Right lung (tissue), 5 donors: Measurements from ENCODE around the gene PCCA. TPM values are rescaled to one million over a fixed set of nuclear protein-coding genes. Genes with fewer than 3 reads are reported as not detected.
"Not testable (repeated sequence)": the region's sequence is repeated elsewhere in the genome, so short reads cannot be mapped to it uniquely, and the experiment has no call there.

Experiments
- DNase-seq, 2 donors: peaks; one replicate each; pipeline ENCODE4 v3.0.0-alpha.2; 2013
- polyA plus RNA-seq, 5 donors: library from polyadenylated mRNA; unstranded; fragments of 120-200 nt; gene quantifications; one replicate each; pipeline versions ENCODE4 v1.2.1 to v1.2.3, GENCODE V29; 2013; ENCODE audit warnings: inconsistent platforms in 1 of 5, low replicate concordance in 1 of 5; ENCODE audit not compliant: insufficient read length in 5 of 5, insufficient read depth in 1 of 5

Gene PCCA
- polyA plus RNA-seq, 5 donors, result 31.4 to 46.6 (median 43.3) TPM

- DNase-seq, result no peak
Observed at GRCh38 chr13:100523411-100523810, 434.5 kb downstream of the PCCA start.

GRCh38 chr13:100523981-100524386 lies 435.1 kb downstream of the PCCA start:
- no peak for DNase-seq

DNA sequence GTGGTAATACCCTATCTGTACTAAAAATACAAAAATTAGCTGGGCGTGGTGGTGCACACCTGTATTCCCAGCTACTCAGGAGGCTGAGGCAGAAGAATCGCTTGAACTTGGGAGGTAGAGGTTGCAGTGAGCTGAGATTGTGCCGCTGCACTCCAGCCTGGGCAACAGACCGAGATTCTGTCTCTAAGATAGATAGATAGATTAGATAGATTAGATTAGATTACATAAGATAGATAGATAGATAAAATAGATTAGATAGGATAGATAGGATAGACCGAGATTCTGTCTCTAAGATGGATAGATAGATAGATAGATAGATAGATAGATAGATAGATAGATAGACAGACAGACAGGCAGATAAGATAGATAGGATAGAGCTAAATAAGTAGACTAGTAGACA lies 435.8 kb downstream of the PCCA start:
- DNase-seq, result not testable (repeated sequence)

DNA sequence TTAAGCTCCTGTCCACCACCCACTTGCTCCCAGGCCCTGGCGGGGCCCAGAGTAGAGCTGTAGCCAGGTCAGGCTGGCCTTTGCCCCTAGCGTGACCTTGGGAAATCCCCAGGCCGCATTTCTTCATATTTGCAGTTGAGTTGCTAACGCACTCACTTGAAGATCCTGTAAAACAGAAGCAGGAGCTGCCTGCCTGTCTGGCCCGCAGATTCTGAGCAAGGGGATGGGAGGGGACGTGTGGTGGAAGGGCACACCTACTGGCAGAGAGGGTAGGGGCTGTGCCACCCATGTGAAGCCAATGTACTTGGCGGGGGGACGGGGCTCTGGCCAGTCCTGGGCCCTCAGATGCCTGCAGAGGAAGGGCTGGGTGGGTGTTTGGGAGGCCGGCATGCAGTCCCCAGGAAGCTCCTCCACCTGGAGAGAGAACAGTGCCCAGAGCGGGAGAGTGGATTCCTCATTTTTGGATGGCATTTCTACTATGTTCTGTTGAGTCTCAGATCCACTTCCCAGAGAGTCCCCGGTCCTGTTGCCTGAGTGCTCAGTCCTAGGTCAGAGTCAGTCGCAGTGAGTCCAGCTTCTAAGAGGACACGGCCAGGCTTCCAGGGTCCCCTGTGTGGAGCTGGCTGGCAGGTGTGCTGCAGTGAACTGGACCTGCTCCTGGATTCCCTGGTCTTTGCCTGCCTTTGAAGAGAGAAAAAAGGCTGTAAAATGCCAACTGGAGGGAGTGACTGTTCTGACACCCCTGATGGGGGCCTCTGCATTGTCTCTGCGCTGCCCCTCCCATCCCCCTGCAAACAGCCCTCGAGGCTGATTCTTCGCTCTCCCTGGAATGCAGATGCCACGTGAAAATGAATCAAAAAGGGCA lies 436.8 kb downstream of the PCCA start:
- no peak for DNase-seq

DNA sequence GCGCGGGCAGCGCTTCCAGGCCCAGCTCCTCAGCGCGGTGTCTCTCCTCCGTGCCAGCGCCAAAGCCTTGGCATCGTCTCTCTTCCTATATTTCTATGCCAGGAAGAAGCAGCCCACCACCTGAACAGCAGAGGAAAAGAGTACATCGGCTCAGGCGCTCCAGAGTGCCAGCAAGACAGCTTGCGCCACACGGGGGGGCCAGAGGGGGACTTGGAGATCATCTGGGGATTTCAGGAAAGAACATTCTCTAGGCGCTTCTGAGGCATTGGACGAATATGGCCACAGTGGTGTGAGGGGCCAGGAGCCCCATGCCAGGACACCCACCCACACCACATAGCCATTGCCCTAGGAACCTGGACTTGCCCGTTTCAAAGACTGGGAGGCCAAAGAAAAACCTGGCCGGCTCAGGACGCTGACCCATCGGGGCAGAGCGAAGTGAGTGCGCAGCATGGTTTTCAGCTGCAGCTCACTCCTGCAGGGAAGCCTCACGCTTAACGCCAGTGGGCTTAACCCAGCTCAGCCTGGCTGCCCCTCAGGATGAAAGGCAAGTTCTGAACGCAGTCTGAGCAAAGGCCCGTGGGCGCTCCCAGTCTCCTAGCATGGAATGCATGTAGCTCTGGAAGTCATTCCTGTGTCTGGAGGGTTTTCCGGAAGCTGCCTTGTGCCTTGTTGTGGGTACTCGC lies 437.6 kb downstream of the PCCA start:
- no peak for DNase-seq

DNA sequence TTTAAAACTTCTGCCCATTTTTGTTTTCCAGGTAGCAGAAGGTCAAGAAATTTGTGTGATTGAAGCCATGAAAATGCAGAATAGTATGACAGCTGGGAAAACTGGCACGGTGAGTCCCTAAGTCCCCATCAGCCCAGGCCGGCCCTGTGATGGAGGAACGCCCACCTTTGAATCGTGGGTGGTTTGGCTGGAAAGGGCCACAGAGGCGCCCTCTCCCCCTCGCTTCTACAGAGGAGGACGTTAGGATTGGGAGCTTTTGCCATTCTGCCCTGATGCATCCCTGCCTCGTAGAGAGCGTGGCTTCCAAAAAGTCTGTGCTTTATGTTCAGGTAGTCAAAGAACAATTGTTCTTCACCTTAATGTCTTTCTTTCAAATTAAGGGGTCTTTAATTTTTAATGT lies 438.8 kb downstream of the PCCA start:
- no peak for DNase-seq

GRCh38 chr13:100528353-100528752 lies 439.5 kb downstream of the PCCA start:
- DNase-seq, result no peak

GRCh38 chr13:100528820-100529219 lies 439.9 kb downstream of the PCCA start:
- DNase-seq, result no peak

DNA sequence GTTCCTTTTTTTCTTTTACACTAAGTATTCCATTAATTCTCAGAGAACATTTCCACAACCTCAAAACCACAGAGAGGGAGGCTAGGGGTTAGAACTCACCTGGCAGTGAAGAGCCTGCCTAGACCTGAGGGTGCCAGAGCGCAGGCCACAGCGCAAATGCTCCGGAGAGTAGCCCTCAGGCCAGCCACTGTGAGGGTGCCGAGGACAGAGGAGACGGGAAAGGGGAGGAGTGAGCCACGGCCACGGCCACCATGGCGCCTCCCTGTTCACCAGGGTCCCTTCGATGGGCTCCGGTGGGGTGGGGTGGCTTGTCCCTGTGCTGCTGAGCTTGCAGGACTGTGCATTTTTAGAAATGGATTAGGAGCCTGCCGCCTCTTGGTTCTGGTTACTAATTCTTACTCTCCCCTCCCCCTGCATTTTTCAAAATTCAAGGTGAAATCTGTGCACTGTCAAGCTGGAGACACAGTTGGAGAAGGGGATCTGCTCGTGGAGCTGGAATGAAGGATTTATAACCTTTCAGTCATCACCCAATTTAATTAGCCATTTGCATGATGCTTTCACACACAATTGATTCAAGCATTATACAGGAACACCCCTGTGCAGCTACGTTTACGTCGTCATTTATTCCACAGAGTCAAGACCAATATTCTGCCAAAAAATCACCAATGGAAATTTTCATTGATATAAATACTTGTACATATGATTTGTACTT lies 440.9 kb downstream of the PCCA start:
- no peak for DNase-seq

DNA sequence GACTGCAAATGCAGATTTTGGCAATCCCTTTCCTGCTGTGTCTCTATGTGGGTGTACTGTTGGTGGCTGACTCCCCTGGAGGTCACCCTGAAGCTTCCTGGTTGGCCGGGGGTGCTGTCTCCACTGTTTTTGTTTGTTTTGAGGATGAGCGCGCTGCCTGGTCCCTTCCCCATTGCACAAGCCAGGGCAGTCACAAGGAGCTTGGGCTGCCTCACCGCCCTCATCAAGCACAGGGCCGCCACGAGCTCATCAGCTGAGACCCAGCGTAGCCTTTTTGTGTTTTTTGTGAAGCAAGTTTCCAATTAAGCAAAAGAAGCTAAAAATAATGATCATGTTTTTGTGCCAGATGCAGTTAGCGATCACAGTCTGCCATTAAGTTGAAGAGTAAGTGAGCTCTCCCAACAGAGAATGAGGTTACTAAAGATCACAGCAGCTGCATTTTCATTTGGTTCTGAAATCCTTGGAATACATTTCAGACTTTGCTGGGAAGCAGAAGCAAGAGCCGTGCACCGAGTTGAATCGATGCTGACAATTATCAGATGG lies 441.8 kb downstream of the PCCA start:
- peak; percentile 38 to 48 for DNase-seq

GRCh38 chr13:100532090-100532766 lies 443.3 kb downstream of the PCCA start:
- DNase-seq, result no peak

- DNase-seq, result no peak
Observed at GRCh38 chr13:100532836-100533435, 444.0 kb downstream of the PCCA start.

DNA sequence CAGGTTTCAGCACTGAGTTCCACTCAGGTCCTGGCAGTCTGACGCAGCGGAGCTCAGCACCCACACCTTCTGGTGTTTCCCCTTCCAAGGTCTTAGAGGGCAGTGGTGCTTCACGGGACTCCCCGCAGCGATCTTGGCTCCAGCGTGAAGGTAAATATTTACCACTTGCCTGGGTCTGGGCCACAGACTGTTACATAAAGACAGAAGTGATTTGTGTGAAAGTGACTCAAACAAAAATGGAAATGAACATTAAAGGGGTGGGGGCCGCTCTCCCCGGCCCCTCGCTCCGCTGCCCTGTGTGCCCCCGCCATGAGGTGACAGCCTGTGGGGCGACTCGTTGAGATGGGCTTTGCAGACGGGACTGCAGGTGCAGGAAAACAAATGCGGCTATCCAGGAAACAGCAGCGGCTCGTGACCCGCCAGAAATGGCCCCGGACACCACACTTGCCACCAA lies 444.7 kb downstream of the PCCA start:
- DNase-seq, result no peak

DNA sequence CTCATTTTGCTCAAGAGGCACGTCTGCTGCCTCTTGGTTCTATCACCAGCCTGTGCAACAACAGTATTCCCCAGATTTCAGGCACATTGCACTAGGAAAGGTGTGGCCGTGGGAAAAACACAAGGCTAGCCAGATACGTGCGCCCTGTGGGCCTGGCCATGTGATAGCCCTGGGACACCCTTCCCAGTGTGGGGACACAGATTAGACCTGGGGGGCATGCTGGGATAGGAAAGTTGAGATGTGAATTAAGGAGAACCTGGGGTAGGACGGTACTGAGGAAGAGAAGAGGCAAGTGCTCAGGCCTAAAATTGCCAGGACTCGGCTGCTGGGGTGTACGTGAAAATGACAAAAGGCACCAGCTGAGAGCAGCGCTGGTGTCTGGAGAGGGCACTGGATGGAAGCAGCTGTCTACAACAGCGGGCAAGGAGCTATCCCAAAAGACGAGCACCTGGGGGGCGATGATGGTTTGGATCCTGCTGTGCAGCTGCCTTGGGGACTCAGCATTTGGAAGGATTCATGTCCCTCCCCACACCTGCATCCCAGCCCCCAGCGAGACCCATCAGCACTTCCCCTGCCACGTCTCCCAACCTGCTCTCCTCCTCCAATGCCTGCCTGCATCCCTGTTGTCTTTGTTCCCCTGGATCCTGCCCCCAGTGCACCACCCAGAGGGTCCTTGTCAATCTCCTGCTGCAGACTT lies 445.4 kb downstream of the PCCA start:
- no peak for DNase-seq

- DNase-seq, result no peak
Observed at GRCh38 chr13:100534911-100535310, 446.0 kb downstream of the PCCA start.

GRCh38 chr13:100535426-100536135 lies 446.7 kb downstream of the PCCA start:
- no peak for DNase-seq

DNA sequence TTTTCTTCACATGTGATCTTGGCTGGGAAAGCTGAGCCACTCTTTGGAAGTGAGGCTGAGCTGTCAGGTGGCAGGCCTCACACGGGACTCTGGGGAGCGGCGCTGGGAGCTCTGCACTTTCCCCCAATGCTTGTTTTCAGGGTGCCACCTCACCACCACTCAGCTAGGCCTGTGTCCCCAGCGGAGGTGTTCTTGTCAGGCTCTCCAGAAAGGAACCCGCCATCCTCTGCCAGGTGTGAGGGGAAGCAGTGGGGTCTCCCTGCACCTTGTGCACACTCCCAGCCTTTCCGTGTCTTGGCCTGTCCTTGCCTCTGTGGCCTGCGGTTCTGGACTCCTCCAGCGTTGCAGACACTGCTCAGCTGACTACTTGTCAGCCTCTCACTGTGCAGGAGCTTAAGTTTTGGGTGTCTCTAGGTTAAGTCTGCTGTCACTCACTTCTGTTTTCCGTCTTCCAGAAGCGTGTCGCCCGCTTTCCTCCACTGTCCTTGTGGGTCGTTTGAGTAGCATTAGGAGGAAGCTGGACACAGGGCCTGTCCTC lies 447.8 kb downstream of the PCCA start:
- no peak for DNase-seq

DNA sequence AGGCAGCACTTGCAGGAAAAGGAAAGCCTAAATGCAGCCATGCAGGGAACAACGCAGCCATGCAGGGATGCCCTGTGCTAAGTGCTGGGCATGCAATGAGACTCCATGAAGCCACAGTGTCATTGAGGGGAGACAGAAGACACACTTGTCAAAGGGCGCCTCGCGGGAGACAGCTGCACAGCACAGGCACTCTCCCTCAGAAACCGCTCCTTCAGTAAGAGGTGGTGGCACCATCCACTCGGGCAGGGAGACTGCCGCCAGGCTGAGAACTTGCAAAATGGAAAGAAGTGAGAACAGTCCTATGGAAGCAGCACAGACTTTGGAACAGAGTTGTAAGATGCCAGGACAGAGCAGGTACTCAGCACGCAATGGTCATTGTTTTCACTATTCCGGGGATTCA lies 448.6 kb downstream of the PCCA start:
- DNase-seq, result no peak

GRCh38 chr13:100537951-100538462 lies 449.1 kb downstream of the PCCA start:
- no peak for DNase-seq
